GM12874 (cell line): ENCODE results near the gene WSCD2.

ENCODE experiments used
- TF ChIP-seq, protein P1 (sequence below): IDR thresholded peaks from 2 replicates; pipeline ENCODE4 v1.5.1; 2011; ENCODE audit warnings: low read depth, mild to moderate bottlenecking, control low read depth, low read length, moderate library complexity; ENCODE audit not compliant: insufficient read depth

WSCD2 gene

DNA sequence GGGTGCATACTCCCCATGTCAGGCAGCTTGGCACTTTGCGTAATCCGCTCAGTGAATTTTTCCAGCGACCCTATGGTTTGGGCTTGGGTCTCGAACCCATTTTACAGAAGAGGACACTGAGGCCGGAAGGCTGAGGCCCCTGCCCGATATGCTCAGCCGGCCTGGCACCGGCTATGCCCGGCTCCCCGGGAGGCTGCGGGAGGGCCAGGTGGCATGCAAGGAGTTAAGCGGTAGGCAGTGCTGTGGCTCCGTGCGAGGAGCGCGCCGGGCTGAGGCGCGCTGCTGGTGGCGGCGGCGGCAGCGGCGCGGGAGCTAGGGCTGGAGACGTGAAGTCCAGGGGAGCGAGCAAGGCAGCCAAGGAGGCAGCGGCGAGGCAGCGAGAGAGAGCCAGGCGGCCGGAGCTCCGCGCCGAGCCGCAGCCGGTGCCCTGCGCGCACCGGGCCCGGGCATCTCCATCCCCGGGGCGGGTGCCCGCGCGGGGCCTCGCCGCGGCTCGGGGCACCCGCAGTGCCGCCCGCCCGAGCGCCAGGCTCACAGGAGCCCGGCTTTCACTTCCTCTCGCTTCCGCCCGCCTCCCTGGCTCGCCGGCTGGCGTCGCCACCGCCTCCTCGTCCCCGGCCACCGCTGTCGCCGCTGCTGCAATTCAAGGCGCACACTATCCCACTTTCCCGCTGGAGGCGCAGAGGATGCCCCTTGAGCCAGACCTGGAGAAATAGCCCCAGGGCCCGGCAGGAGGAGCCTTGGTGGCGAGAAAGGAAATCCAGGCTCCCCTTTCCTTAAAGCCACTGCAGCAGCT is at the start of gene WSCD2:
Gene WSCD2 (plus strand): TSS at position 272 of the 796 bp plus-strand sequence. CDS start 66,545 bp downstream, outside the sequence.
- TF ChIP-seq, protein P1, sequence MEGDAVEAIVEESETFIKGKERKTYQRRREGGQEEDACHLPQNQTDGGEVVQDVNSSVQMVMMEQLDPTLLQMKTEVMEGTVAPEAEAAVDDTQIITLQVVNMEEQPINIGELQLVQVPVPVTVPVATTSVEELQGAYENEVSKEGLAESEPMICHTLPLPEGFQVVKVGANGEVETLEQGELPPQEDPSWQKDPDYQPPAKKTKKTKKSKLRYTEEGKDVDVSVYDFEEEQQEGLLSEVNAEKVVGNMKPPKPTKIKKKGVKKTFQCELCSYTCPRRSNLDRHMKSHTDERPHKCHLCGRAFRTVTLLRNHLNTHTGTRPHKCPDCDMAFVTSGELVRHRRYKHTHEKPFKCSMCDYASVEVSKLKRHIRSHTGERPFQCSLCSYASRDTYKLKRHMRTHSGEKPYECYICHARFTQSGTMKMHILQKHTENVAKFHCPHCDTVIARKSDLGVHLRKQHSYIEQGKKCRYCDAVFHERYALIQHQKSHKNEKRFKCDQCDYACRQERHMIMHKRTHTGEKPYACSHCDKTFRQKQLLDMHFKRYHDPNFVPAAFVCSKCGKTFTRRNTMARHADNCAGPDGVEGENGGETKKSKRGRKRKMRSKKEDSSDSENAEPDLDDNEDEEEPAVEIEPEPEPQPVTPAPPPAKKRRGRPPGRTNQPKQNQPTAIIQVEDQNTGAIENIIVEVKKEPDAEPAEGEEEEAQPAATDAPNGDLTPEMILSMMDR = no peak

DNA sequence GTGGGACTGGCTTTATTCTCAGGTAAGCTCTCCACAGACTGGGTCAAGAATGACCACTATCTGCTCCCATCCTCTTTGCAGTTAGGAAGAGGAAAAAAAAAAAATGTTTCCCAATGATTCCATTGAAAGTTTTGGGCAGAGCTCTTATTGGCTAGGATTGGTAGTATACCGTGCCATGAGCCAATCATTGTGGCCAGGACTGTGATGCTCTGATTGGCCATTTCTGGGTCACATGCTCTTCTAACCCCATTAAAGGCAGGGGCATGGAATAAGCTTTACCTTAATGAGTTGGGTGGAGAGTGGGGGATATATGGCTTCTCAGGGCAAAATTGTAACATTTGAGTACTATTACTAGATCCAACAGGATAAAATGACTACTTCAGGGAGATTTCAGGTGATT is 49.4 kb upstream of the WSCD2 start:
- TF ChIP-seq, protein P1 = no peak

DNA sequence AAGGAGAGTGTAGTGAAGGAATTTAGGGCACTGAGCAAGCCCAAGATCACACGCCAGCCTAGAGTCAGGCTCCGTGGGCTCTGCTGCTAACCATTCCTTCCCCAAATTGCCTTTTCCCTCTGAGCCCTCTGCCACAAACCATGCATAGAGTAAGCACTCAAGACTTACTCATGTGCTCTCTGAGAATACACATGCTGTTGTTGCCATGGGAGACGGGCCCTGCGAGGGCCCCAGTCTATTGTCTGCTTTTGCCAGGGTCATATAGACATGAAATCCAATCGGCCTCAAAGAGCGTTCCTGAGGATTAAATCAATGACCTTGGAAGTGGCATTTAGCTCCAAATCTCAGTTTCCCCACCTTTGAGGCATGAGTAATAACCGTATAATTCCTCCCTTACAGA is 48.7 kb upstream of the WSCD2 start:
- TF ChIP-seq, protein P1 = no peak

DNA sequence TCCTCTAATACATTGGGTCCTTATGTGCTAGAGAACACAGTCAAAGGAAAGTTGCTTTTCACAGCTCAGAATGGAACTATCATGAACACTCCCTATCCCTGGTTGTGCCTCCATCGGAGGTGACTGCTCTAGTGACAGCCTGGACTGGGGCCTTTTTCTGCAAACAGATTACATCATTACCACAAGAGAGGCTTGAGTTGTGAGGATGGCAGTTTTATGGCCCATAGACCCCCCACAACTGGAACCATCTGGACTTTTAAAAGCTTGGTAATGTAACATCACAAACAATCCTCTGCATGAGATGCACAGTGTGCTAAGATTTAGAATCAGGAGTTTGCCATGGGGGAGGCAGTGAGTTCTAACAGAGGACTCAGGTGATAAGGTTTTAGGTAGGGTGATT is 46.6 kb upstream of the WSCD2 start:
- TF ChIP-seq, protein P1 = no peak

DNA sequence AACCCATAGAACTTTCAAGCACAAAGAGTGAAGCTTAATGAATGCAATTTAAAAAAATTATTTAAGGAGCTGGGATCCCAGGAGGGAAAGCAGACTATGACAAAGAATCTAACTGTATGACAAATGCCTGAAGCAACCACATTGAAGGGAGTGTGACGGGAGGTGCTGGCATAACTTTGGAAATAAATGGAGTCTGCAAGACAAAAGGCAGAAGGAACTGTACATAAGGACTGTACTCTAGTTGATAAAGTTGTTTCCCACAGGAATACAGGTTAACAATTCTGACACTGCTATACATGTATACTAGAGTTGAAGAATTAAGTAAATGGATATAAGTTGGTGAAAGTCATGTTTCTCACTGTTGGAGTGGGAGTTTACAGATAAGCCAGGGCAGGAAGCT is 41.2 kb upstream of the WSCD2 start:
- TF ChIP-seq, protein P1 = no peak

DNA sequence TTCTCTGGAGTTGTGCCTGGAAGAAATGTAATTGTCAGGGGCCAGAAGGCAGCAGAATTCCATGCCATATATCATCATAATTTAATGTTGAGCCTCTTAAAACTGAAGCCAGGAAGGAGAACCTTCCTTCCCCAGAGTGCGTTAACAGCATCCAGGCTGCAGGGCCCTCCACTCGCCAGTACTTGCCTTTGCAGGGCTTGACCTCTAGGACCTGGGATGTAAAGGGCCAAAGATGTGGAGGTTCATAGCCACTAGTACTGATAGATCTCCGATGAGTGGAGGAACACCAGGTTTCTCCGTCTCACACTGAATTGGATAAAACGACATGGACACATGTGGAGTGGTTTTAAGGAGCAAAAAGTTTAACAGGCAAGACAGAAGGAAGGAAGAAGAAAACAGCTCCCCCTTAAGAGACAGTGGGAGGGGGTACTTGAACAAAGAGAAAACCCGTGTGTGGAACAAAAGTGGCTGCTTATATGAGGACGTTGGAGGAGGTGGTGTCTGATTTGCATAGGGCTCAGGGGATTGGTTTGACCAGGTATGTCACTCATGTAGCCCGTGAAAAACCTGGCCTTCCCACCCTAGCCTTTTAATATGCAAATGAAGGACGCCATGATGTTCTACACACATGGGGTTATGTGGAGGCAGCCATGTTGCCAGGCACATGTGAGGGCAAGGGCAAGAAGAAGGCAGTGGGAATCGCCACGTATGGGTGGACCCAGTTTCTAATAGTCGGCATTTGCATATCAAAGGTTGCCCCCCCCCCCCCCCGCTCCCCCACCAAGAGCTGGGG is 38.8 kb upstream of the WSCD2 start:
- TF ChIP-seq, protein P1 = no peak

DNA sequence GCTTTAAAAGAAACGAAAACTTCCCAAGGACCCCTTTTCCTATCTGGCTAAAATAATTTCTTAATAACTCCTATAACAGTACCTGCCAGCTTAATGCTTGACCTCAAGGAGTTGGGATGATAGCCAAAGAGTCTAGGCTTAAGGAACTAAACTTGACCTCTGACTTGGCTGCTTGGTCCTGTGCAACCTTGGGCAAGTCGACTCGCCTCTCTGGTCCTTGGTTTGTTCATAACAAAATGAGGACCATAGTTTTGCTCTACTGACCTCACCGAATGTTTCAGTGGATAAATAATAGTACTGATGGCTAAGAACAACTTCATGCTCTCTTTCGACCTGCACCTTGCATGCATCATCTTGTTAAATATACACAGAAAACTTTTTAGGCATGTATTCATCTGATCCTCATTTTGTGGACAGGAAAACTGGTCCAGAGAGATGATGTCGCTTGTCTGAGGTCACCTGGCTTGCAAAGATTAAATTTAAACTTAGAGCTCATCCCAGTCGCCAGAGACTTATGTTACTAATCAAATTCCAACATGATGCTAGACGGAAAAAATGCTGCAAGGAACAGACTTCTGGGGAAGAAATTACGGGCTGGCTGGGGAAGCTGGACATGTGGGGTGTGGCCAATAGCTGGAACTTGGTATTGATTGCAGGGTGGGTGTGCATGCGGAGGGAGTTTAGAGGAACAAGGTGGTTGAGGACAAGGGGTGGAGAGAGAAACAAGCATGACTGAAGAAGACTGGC is 38.0 kb upstream of the WSCD2 start:
- TF ChIP-seq, protein P1 = no peak
